ENCODE data around the gene IL16. TPM values are rescaled to one million over a fixed set of nuclear protein-coding genes. Genes with fewer than 3 reads are reported as not detected.
A peak's percentile ranks its signal among the peaks of the same experiment; 100 is the strongest.
"Not testable (repeated sequence)": the region's sequence is repeated elsewhere in the genome, so short reads cannot be mapped to it uniquely, and the experiment has no call there.

IL16 gene
- 0.06 TPM in 1 of 2 replicates, not detected in the other for total RNA-seq (2014; rRNA removed; shearing (Covaris generic))

DNA sequence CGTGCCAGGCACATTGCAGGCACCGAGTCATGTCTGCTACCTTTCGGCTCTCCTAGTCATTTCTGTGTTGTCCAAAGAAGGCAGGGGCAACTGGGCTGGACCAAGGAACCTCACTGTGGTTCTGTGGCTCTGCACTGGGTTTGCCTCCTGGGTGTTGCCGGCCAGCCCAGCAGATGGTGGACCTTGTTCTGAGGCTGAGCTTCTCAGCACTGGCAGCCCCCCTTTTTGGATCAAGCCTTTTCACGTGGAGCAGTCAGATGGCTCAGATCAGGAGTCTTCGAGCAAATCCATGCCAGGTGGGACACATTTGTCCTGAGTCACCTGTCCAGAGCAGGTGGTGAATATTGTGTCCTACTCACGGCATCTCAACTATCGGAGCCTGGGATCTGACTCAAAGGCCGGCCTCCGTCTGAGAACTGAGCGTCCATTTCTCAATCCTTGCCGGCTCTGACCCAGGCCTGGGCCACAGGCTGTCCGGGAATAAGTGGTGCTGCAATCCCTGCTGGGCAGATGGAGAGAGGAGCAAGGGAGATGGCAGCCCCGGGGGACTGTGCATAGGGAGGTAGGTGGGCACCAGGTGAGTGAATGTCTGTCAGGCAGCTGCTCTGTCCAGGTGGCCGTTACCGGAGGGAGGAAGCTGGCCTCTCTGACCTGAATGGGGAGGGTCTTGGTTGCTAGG is at the start of gene IL16:
IL16 (plus strand) TSS at position 304 of the 679 bp plus-strand sequence. CDS start 28,521 bp downstream, outside the sequence.
- DNase-seq (ENCODE audit: low read depth), result no peak

DNA sequence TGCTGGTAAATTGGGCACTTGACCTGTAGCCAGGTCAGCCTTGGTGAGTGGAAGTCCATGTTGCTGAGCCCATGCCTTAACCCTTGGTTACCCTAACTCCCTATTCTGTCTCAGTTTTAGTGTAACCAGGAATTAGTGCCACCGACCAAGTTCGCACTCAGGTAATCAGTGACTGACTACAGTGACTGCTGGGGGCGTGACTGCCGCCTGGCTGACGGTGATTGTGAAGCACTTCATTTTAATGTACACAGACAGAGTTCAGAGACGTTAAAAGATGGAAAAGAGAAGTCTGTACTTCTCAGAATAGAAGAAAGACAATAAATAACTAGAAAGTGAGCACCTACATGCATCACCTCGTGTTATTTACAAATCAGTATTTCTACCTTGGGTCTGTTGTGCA is 45.3 kb upstream of the IL16 start:
- DNase-seq (ENCODE audit: low read depth), result no peak

DNA sequence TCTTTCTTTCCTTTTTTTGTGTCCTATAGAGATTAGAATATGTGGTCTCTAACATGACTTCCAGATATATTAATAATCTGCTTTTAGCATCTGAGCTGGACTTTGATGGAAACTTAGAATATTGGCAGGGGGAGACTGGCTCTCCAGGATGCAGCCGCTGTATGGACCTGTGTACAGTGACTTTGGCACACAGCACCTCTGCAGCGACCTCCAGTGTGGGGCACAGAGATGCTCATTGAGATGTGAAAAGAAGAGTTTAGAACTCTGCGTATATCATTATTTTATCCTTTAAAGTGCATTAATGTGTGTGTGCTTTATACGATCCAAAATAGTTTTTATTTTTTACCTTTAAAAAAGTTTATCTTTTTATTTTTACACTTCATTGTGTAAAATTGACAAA is 44.3 kb upstream of the IL16 start:
- DNase-seq (ENCODE audit: low read depth), result no peak

DNA sequence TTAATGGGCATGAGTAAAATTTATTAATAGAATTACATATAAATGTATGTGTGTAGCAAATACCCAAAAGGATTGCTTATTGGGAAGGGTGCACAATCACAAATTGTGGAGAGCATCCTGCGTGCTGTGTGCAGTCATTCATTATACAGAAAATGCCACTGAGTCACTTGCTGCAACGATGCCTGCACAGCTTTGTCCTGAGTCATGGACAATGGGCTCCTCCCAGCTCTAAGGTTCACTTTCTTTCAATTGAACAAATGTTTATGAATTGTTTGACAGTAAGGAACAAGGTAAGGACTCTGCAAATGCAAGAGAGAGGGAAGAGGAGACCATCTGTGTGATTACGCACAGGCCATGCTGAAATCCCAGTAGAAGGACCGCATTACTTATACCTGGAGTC is 43.9 kb upstream of the IL16 start:
- no peak for DNase-seq (ENCODE audit: low read depth)

DNA sequence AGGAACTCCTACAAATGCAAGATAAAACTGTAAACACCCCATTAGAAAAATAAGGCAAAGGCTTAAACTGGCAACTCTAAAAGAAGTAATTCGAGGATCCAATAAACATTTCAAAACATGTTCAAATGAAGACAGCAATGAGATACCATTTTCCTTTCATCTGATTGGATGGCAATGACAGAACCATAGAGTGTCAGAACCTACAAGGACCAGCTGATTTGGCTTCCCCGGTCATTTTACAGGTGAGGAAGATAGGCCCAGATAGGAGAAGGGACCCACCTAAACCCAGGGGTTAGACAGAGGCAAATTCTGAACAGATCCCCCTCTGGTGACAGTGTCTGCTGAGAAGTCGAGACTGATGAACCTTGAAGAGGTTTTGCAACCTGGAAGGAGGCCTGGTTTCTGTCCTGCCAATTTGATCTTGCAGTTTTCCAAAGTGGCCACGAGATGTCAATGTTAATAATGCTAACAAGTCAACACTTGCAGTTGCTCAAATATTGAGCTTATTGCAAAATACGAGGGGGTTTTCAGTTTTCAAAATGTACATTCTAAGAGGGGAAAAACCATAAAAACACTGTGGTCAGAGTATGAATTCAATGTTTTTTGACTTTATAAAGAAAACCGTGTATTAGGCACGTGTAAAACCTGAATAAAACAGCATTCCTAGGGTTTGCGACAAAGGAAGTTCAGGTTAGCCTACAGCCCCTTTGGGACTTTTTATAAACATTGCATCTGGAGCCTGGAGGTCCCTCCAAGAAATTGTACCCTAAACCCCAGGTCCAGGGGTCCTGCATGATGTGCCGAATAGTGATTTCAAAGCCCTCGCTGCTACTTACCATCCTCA is 41.1 kb upstream of the IL16 start:
- peak; percentile 25 for DNase-seq (ENCODE audit: low read depth)

DNA sequence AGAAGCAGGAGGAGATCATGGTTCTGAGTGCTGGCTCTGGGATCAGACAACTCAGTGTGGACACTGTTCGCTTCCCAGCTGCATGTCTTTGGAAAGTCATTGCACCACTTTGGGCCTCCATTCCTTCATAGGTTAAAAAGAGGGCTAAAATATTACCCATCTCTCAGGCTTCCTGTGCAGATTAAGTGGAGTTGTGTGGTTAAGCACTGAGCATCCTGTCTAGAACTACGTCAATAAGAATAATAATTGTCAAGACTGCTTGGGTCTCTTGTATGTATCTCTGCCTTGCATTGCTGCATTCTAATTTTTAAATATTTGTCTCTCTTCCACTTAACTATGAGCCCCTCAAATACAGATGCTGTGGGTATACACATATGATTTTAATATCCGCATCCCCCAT is 40.4 kb upstream of the IL16 start:
- no peak for DNase-seq (ENCODE audit: low read depth)

DNA sequence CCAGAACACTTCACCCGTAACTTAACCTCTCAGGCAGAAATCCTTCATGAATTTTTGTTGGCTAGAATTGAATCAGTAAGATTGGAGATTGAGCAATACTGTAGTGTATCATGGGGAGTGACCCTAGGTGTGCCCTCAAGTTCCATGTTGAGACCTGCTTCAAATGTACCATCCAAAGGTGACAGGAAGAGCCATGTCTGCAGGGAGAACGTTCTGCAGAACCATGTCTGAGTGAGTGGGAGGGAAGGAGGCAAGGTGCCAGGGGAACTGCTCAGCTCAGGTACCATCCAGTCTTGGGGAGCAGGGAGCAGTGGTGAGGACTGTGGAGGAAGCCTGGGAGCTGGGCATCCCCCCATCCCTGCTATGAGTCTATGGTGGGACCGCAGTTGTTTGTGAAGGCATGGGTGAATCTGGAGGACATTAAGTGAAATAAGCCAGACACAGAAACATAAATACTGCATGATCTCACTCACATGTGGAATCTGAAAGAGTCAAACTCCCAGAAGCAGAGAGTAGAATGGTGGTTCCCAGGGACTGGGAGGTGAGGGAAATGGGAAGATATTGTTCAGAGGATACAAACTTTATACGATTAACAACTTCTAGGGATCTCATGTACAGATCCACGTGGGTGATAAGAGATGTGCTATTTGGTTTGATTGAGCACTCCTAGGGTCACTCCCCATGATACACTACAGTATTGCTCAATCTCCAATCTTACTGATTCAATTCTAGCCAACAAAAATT is 39.3 kb upstream of the IL16 start:
- DNase-seq (ENCODE audit: low read depth), result no peak

DNA sequence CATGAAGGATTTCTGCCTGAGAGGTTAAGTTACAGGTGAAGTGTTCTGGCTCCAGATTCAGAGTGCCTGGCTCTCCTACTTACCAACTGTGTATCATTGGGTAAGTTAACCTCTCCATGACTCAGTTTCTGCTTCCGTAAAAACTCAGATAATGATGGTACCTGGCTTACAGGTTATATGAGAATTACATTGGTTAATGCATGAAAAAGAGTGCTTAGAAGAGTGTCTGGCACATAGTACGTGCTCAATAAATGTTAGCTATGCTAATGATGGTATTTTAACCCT is 38.8 kb upstream of the IL16 start:
- no peak for DNase-seq (ENCODE audit: low read depth)

DNA sequence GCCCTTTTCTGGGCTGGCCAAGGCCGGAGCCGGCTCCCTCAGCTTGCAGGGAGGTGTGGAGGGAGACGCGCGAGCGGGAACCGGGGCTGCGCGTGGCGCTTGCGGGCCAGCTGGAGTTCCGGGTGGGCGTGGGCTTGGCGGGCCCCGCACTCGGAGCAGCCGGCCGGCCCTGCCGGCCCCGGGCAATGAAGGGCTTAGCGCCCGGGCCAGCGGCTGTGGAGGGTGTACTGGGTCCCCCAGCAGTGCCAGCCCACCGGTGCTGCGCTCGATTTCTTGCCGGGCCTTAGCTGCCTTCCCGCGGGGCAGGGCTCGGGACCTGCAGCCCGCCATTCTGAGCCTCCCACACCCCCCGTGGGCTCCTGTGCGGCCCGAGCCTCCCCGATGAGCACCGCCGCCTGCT is 38.1 kb upstream of the IL16 start:
- DNase-seq (ENCODE audit: low read depth), result not testable (repeated sequence)

DNA sequence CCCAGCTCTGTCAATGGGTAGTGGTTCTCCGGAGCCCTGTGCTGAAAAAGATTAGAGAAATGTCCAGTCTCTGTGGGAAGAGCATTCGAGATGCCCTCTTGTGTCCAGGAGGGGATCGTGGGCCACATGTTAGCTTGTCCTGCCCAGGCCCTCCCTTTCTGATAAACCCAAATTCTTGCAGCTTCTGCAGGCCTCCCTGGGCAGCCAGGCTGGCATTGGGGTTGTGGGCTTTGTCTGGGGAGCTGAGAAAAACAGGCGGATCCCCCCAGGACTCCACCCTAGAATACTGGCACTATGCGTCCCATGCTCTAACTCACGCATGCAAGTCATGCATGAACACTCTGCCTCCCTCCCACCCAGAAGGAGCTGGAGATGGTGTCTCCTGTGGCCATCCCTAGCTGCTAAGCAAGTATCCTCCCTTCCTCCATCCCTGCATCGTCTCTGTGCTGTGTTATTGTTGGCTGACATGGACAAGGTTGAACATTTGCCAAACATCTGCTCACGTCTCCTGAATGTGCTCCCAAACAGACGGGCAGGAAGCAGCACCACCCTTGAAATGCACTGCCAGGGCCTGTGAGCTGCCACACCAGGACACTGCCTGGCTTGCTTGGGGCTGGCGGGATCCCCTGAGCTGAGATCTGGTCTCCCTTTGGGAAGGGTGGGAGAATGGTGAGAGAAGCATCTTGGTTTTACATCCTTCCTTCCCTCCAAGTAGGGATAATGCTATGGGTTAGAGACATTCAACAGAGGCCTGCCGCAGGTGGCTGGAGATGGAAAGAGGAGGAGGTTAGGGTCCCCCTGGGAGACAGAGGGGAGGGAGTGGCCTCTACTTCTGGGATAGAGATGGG is 36.1 kb upstream of the IL16 start:
- peak; percentile 75 for DNase-seq (ENCODE audit: low read depth)

DNA sequence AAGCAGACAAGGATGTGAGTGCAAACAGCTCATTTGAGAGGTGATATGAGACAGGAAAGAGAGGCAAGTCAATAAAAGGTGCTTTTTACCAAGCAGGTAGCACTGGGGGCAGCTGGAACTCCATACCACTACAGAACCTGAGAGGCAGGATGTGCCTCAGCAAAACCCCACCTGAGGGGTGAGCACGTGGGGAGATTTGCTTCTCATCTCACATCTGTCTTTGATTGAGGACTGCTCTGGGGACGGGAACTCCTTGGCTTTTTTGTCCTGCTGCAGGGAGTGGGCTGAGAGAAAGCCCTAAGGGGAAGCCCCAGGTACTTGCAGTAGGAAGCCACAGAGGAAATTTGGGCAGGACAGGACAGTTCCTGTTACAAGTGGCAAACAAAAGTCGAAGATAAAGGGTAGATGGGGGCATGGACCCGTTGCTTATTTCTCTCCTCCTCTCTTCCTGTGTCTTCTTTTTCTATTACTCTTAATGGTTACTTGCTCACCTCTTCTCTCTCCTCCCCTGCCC is 35.5 kb upstream of the IL16 start:
- no peak for DNase-seq (ENCODE audit: low read depth)

DNA sequence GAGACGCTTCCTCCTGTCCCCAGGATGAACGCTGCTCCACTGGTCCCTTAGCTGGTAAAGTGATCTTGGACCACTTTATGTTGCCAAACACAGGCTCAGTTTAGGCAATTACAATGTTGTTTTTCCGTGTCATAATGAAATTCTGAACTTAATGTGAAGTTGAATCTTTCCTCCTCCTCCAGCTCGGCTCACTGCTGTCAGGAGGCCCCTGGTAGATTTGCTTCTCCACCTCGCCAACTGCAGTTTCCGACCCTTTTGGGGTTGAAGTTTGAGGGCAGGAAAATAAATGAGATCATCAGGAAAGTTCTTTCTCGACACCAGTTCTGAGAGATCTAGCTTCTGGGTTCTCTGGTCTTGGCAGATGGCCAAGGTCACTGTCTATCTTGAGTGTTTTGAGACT is 34.8 kb upstream of the IL16 start:
- DNase-seq (ENCODE audit: low read depth), result no peak

DNA sequence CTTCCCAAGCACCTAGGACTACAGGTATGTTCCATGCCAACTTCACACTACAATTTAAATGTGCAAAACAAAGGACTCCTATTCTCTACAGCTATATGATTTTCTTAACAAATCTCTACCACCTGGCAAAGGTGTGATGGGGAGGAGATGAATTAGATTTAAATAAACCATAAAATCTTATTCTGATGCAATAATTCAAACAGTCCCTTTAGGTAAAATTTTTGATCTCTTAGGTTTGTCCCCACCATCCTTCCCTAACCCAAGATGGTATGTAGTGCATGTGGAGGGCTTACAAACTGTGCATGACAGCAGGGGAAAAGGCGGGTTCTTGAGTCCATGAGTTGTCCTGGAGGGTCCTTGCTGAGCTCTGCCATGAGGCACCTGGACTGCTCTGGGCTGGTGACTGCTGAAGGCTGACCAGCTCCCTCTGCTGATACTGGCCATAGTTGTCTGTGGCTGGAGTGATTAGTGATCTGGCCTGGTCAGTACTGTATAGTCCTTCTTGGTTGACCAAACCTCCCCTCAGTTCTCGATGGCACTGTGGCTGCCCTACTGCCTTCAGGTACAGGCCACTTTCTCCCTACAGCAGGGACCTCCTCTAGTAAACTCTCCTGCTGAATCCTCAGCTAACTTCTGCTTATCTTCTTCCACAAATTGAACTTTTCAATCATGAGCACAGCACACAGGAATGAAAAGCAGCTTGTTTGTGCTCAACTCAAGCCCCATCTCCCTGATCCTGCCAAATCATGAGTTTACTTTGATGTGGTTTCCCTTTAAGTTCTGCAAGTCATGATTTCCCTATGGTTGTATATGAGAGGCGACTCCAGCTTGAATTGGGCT is 32.5 kb upstream of the IL16 start:
- peak; percentile 20 for DNase-seq (ENCODE audit: low read depth)

DNA sequence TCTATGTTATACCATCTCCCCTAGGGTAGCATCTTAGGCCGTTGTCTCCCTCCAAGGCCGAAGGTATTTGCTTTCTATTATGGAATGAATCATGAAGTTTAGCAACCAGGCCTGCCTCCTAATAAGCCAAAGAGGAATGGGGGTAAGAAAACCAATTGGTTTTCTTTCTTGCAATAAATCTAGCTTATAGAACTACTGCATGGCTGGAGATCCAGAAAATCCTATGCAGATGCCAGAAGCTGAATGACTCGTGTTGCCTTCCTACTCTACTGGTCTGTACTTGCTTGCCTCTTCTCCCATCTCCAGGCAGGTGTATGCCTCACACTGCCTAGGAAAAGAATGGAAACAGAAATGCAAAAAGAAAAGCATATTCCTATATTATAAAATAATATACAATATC is 31.1 kb upstream of the IL16 start:
- DNase-seq (ENCODE audit: low read depth), result no peak

DNA sequence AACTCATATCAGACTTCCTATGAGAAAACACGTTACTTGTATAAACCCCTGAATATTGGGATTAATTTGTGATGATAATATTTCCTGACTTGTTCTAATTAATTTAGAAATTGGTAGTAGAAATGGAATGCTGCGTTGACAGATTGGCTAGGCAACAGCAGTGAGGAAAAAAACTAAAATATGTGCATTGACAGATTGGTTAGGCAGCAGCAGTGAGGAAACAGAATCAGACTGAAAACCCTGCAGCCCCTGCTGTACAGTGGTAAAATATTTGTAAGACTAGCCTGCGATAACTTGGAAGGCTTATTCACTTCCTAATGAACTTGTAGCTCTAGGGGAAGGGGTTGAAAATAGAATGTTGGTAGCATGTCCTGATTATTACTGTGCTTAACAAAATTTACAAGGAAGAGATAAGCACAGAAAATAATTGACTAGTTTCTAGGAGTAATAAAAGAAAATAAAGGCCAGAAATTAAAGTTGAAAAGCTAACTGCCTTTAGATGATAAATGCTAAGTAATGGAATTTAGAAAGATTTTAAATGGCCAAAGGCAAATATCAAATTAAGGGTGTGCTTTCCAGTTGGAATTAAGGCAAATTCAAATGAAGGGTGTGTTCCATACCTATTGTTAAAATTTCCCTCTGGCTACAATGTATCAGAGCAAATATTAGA is 29.9 kb upstream of the IL16 start:
- DNase-seq (ENCODE audit: low read depth), result no peak

DNA sequence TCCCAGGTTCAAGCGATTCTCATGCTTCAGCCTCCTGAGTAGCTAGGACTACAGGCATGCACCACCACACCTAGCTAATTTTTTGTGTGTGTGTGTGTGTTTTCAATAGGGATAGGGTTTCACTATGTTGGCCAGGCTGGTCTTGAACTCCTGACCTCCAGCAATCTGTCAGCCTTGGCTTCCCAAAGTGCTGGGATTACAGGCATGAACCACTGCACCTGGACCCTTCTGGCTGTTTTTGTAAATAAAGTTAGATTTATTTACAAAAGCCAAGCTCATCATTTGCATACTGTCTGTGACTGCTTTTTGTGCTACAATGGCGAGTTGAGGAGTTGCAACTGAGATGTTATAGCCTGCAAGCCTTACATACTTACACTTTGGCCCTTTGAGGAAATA is 28.6 kb upstream of the IL16 start:
- DNase-seq (ENCODE audit: low read depth), result no peak

DNA sequence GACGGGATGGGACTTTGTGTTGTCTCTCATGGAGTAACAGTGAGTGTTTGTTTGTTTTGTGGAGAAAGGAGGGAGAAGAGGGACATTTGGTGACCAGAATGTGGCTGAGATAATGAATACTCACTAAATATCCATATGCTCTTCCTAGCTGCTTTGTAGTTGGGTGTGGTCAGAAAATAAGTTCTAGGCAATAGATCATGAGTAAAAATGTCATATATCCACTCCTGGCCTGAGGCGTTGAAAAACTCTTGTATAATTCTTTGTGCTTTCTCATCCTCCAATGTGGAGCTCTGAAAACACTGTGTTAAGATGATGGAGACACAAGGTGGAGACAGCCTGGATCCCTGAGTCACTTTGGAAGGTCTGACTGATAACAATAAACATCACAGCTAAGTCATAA is 28.0 kb upstream of the IL16 start:
- DNase-seq (ENCODE audit: low read depth), result no peak

DNA sequence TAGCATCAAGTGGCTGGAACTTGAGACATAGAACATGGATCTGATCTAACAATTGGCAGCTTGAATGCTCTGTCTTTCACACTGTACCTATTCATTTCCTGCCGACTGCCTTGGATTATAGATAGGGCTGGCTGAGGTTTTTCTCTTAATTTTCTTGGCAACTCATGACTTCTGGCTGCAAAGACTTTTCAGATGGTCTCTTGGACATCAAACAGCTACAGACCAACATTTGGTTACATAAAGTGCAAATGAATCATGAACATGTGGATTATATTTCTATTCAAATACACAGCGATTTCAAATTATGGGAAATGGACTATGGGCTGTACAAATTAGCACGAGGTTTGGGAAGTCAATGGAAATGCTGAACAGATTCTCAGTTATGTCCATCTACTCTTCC is 26.2 kb upstream of the IL16 start:
- DNase-seq (ENCODE audit: low read depth), result no peak

DNA sequence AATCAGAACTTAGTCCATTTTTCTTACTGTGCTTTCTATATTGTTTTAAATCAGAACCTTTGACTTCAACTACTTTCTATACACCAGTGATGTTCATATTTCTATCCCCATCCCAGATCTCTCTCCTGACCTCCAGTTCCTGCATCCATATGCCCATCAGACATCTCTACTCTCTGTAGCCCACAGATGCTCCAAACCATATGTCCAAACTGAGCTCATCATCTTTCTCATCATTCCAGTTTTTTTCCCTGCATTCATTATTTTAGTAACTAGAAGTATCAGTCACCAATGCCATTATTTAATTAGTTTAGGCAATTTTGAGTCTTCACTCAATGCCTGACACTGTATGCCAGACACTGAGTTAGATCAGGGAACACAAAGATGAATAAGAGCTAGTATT is 25.4 kb upstream of the IL16 start:
- DNase-seq (ENCODE audit: low read depth), result no peak

DNA sequence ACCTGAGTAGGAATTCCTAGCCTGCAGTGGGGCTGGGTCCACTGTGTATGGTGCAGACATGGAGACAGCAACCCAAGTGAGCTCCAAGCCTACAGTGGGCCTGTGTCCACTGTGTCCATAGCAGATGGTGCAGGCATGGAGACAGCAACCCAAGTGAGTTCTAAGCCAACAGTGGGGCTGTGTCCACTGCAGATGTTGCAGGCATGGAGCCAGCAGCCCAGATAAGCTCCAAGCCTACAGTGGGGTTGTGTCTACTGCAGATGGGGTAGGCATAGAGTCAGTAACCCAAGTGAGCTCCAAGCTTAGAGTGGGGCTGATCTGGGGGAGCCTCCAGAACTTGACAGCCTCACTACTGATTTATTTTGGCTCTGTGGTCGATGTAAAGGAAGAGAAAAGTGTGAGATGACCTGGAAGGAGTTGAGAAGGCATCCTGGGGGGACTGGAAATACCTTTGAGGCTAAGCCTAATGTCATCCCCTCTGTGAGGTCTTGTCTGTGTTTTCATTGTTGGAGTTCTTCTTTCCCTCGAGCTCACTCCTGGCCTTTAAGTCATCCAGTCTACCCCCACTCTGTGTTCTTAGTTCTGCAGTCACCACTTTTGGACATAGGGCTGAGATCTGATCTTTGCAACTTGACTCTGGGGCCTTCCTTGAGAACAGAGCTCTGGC is 22.4 kb upstream of the IL16 start:
- no peak for DNase-seq (ENCODE audit: low read depth)

Data from Daoy (cell line).